GM18870 (cell line): ENCODE results near the gene NRSN1.
"Not testable (repeated sequence)": the region's sequence is repeated elsewhere in the genome, so short reads cannot be mapped to it uniquely, and the experiment has no call there.

Experiments
- ATAC-seq: cut with Tn5 transposase; IDR thresholded peaks from one replicate; pipeline ENCODE4 v1.9.1; 2021; ENCODE audit warnings: moderate library complexity; ENCODE audit not compliant: unreplicated experiment

Gene NRSN1

DNA sequence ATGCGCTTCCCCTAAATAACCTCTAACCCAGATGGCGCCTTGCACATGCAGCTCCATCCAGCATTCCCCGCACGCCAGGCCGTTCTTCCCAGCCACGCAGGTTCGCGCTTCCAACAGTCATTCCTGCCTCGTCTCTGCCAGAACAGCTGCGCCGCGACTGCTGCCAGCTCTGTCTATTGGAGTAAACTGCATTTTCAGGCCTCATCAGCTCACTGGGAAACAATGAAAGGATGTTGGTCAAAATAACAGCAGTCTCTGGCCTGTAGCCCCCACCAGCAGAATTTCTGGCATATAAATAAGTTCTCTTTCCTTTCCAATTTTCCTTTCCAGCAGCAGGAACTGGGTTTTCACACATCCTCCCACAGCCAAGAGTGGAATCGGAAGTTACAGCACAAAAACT is 14.6 kb downstream of the NRSN1 start:
- ATAC-seq, result no peak

DNA sequence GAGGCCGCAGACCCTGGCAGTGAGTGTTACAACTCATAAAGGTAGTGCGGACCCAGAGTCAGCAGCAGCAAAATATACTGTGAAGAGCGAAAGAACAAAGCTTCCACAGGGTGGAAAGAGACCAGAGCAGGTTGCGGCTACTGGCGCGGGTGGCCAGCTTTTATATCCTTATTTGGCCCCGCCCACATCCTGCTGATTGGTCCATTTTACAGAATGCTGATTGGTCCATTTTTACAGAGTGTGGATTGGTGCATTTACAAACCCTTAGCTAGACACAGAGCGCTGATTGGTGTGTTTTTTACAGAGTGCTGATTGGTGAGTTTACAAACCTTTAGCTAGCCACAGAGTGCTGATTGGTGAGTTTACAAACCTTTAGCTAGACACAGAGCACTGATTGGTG is 16.7 kb downstream of the NRSN1 start:
- not testable (repeated sequence) for ATAC-seq

DNA sequence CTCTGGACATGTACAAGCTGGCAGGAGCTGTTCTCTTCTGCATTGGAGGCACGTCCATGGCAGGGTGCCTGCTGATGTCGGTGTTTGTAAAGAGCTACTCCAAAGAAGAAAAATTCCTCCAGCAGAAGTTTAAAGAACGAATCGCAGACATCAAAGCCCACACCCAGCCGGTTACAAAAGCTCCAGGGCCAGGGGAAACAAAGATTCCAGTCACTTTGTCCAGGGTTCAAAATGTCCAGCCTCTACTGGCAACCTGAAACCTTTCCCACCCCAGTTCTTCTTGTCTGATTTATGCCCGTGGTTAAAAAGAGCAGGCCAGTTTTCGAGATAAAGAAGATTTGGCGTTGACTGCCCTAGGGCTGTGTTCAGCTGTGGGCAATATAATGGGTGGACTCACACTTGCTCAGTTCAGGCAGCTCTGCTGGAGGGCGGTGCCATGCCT is 19.7 kb downstream of the NRSN1 start:
- ATAC-seq, result no peak

DNA sequence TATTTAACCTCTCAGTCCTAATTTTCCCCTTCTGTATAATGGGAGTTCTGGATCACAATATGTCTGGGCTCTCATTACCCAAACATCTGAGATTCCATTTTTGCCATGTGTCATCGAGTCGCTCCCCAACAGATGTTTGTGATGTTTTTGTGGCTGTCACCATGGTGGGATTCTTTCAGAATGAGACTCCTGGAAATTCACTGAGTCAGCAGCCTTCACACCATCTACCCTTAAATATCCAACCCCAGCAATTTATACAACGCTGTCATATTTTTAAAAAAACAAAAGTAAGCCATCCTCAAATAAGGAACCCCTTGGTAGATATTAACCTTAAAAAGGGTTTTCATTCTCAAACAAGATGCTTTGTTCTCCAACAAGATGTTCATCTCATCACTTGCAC is 20.9 kb downstream of the NRSN1 start:
- no peak for ATAC-seq

DNA sequence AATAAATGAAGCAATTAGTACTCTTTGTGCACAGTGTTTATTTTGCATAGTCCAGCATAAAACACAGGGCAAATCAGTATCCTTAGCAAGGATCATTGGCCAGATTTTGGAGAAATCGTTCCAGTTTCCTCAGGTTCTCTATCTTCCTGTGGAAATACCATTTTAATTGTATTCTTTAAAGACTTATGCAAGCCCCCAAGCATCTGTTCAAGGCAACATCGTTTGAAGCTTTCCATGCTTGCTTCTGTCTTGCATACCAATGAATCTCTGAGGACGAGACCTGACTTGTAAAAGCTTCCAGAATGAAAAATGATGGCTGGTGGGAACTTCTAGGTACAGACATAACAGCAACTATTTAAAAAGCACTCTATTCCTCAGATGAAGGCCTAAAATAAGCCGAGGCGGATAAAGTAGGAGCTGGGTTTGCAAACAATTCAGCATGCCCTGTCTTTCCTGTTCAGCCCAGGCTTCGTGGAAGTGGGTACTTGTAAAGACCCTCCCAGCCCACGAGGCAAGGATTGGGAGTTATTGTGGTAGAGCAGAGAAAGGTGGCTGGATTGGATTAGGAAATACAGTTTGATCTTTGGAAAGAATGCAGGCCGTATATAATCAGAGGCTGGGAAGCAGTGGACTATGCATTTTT is 21.6 kb downstream of the NRSN1 start:
- no peak for ATAC-seq

DNA sequence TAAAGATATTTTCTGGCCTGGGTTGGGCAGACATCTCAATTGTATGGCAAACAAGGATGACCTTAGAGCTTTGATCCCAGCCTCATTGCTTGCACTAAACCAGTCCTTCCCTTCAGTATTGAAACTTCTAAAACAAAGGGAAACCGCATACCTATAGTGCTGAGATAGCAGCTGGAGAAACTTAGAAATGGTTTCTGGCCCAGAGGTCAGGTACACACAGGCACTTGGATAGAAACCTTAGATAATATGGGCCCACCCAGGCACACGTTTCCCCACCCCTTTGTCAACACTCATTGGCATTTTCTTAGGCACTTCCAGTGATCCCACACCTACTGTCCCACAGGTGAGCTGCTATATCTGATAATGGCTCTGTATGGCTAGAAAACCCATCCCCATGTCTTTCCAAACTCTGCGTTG is 22.1 kb downstream of the NRSN1 start:
- ATAC-seq, result no peak

DNA sequence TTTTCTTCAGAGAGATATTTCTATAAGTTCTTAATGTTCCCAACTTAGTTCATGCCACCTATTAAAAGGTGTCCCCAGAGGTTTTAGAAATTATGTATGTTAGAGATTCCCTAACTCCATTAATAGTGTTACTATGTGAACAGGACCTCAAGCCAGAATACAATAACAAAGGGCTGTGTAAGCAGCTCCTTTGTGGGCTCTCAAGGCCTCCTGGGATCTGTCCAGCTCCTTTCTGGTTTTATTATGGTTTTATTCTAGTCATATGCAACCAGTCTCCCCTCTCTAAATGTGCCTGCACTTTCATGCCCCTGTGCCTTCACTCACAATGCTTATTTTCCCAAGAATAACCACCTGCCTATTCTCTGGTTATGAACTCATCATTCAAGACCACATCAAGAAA is 22.7 kb downstream of the NRSN1 start:
- ATAC-seq, result no peak

DNA sequence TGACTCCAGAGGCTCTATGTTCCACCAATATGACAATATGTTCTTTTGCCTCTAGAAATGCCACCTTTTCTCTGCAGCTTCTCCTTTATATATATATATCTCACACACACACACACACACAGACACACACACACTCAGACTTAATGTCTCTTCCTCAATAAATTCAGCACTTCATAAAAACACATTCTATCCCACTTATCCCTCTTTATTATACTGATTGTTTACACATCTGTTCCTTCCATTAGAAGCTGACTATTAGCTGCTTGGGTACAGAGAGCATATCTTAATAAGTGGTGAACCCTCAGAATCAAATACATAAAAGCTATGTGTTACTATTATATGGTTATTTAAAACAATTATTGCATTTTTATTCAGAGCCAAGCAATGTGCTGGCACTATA is 23.3 kb downstream of the NRSN1 start:
- ATAC-seq, result no peak

DNA sequence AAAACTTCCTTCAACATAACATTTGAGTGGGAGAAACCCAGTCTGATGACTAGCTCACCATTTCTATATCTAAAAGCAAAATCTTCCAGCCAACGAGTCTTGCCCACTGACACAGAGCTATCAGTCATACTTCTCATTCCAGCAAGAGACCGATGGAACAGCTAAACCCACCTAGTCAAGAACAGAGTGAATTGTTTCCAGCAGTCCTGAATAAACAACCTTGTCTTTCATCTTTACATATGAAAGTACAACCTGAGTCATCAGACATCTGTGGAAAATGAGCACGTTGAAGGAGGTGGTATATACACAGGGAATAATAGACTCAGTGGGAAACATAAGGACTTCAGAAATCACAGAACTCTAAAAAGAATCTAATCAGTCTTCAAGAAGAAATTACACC is 23.8 kb downstream of the NRSN1 start:
- no peak for ATAC-seq

DNA sequence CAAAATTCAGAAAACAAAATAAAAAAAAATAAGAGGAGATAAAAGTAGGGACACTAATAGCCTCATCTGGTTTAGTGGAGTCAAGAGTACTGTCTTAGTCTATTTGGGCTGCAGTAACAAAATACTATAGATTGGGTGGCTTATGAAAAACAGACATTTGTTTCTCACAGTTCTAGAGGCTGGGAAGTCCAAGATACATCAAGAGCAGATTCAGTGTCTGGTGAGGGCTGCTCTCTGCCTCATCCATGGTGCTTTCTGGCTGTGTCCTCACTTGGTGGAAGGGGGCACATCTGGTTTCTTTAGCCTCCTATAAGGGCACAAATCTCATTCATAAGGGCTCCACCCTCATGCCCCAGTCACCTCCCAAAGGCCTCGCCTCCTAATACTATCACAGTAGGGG is 26.0 kb downstream of the NRSN1 start:
- no peak for ATAC-seq

DNA sequence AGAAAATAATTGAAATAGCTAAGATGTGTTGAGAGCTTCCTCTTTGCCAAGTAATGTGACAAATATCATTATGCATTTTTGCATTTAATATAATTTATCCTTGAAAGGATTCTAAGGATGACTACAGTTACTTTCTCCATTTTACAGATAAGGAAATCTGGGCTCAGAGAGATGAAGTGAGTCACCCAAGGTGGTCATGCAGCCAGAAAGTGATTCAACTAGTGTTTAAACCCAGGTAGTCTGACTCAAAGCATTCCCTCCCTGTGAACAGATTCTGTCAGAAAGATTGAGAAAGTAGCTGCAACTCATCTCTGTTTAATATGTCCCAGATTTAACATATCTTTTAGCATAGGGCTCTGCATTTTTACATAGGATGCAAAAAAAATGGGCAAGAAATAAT is 28.1 kb downstream of the NRSN1 start:
- ATAC-seq, result no peak

DNA sequence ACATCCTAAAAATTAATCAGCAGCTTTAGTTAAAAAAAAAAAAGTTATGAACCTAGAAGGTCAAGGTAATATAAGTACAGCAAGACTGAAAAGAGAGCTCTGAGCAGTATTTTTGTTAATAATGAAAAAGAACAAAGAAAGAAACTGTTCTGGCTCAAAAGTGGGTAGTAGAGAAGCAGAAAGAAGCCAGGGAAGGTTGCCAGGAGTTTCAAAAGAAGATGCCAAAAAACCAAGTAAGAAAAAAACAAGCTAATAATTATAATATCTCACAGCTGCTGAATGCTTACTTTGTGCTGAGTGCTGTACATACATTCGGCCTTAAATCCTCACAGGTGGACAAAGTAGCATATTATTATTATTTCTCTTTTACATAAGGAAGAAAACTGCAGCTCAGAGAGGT is 31.9 kb downstream of the NRSN1 start:
- ATAC-seq, result no peak

DNA sequence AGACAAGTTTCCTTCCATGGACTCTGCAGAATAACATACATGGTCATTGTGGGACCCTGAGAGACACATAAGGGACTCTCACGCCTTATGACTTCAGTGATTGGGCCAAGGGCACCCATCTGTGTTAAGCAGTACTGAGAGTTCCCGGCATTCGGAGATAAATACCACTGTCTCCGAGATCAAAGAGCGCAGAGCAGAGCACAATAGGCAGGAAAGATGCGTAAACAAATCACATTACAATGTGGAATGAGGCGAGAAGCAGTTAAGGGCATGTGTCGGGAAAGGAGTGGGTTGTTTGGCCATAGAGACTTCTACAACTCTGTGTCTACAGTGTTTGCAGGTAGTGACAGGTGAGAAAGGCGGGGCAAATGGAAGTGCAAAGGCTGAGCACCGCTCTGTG is 57.6 kb downstream of the NRSN1 start:
- ATAC-seq, result no peak

DNA sequence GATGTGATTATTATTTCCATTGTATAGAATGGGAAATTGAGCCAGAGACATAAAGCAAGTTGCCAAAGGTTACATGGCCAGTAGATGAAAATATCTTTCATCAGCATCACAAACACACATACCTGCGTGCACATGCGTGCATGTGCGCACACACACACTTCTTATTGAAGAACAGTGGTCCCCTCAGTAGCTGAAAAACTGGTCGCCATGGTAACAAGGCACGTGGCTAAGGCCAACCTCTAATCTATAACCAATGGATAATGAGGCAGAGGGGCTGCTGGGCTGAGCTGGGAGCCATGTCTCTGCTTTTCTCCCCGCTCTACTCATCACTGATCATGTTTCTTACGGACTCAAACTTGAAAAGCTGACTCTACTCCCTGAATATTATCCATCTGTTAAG is 60.3 kb downstream of the NRSN1 start:
- no peak for ATAC-seq

DNA sequence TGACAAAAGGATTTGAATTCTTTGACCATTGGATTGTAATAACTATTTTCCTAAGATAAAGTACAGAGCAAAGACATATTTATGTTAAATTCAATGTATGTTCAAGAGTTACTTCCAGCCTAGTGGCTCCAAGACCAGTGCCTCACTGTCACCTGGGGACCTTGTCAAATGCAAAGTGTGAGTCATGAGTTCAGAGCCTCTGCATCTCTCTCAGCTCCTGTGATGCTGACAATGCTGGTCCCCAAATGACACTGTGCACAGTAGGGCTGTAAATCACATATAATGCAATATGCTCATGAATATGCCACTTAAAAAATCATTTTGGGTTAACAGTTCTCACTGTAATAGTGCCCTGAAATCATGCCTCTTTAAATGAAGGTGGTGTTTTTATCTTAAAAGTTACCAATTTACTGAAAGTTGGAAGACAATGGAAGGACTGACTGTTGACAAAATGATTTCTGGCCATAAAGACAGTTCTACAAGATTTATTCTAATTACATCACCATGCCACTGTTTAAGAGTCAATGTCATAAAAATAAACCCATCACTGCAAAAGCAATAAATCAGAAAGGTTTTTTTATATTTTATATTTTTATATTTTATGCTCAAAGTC is 62.1 kb downstream of the NRSN1 start:
- no peak for ATAC-seq

DNA sequence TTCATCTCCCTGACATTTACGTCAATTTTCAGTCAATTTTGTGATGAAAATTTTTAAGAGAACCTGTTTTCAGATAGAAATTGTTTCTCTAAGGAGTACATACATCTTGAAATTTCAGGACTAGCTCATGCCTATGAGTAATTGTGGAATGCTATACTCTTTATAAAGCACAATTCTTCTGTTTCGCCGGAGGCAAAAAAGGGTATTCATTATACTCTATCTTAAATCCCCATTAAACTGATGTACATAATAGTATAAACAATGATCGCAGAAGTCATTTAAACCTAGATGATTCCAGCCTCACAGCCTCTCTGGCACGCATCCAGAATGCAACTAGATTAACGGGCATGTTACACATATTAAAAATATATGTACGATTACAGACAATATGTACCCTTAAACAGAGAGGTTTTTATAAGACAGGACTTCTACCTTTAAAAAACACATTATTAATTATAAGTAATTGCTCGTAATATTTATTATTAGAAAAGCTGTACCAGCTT is 62.6 kb downstream of the NRSN1 start:
- no peak for ATAC-seq

DNA sequence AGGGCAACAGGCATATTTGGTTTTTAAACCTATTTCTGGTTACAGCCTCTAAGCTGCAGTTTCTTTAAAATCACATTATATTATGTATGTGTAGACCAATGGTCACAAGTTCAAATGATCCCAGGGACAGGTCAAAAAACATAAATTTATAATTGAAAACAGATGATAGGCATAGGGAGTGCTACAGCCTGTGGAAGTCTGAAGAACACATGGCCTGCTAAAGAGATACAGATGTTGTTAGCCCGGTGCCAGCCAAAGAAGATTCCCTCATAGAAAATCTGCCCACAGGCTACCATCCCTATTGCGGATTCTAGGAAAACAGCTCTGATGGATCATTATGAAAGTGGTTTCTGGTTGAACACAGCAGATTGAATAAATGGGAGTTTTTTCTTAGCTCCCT is 65.3 kb downstream of the NRSN1 start:
- no peak for ATAC-seq

DNA sequence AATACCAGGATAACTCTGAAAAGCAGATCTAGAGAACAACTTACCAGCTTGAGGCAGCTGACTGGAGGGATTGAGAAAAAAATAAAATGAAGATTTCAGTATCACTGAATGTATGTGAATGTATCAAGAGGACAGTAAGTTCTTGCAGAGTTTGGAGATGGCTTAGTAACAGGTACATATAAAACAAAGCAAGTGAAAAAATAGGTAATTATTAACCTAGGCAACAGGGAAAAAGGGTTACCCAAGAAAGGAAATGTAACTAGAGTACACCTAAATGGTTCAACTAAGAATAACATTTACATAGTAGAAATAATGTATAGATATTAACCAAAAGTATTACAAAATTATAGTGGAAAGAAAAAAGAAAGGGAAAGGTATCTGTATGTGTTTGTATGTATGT is 67.3 kb downstream of the NRSN1 start:
- ATAC-seq, result no peak

DNA sequence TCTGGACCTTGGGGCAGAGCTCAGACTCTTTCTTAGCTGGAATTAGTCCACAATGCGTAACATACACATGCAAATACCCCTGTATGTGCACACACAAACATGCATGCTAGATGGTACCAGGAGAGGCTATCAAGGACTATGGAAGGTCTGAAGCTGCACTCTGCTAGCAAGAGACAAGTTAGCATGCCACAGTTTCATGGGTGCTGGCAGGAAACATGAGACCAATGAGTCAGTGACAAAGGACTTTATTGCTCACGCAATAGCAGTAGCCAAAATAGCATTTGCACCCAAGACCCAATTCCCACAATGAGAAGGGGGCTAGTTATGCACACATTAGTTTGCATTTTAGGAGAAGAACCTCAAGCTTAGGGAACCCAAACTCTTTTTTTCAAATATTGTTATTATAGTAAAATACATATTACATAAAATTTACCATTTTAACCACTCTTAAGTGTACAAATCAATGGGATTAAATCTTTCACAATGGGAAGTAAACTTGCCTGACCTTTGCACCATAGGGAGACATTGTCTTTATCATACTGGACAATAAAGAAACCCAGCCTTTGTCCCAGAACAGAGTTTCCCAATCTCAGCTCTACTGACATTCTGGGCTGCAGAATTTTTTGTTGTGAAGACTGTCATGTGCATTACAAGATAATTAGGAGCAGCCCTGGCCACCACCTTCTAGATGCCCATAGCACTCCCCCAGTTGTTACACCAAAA is 69.1 kb downstream of the NRSN1 start:
- no peak for ATAC-seq

DNA sequence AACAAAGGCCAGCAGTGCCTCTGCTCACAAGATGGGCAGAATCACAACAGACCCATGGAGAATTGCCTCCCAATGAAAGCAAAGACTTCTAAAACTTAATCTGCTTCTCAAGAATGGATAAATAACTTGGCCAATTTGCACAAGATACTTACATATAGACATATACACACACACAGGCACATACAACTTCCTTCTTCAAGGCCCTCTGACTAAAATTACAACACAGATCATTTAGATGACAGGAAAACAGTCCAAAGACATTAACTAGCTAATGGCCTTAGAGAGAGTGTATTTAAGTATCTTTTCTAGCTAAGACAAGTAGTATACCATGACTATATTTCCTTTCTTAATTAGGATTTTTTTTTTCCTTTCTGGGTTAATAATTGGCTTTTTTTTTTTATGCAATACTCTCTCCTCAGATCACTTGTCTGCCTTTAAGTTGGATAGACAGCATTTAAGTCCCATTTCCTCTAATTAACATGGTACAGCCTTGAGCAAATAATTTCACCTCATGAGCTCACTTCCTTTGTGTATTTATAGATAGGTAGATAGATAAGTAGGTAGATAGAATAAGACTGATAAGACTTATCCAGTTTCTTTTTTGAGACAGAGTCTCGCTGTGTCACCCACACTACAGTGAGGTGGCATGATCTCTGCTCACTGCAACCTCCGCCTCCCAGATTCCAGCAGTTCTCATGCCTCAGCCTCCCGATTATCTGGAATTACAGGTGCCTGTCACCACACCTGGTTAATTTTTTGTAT is 70.0 kb downstream of the NRSN1 start:
- no peak for ATAC-seq
